Testis (tissue), 3 donors: ENCODE data around the gene TKFC. TPM values are rescaled to one million over a fixed set of nuclear protein-coding genes. Genes with fewer than 3 reads are reported as not detected.
A peak's percentile ranks its signal among the peaks of the same experiment; 100 is the strongest.
"Not testable (repeated sequence)": the region's sequence is repeated elsewhere in the genome, so short reads cannot be mapped to it uniquely, and the experiment has no call there.

ENCODE experiments used
- DNase-seq: peaks from one replicate; pipeline ENCODE4 v3.0.0-alpha.2; 2019
- H3K27ac ChIP-seq, 2 donors: fragments of 200-600 bp; sonication (generic); one replicate each; pipeline ENCODE4 v1.5.1; 2019
- H3K27me3 ChIP-seq: fragments of 200-600 bp; sonication (generic); one replicate; pipeline ENCODE4 v1.5.1; 2019
- H3K36me3 ChIP-seq: fragments of 200-600 bp; sonication (generic); one replicate; pipeline ENCODE4 v1.5.1; 2017; ENCODE audit warnings: low read depth; ENCODE audit errors: missing control alignments
- H3K4me1 ChIP-seq: fragments of 200-600 bp; sonication (generic); one replicate; pipeline ENCODE4 v1.5.1; 2019
- H3K4me3 ChIP-seq, 2 donors: fragments of 200-600 bp; sonication (generic); one replicate each; pipeline ENCODE4 v1.5.1; 2017 to 2019
- H3K9me3 ChIP-seq: fragments of 200-600 bp; sonication (generic); one replicate; pipeline ENCODE4 v1.5.1; 2017
- CTCF ChIP-seq, 3 experiments: fragments of 450-650 bp in 2 of 3; fragments of 200-600 bp in 1 of 3; sonication (generic) in 1 of 3; IDR thresholded peaks; one replicate each; pipeline ENCODE4 v1.5.1; 2016 to 2019; ENCODE audit warnings: antibody characterized with exemption in 3 of 3, mild to moderate bottlenecking in 2 of 3, moderate library complexity in 1 of 3
- POLR2A ChIP-seq: fragments of 450-650 bp; IDR thresholded peaks from one replicate; pipeline ENCODE4 v1.6.1; 2017; ENCODE audit warnings: antibody characterized with exemption, mild to moderate bottlenecking, moderate library complexity
- WGBS, 2 donors: methylation state at CpG; one replicate each; pipeline ENCODE4 v1.1.5; 2018; 5-methylcytosine and 5-hydroxymethylcytosine counted together
- intact Hi-C: fragments of 100-400 bp; cut with DNase I; formaldehyde crosslinking; loops from one replicate; pipeline ENCODE4 v1.15.1; 2023; ENCODE audit warnings: low total_unique reads
- polyA plus RNA-seq: library from polyadenylated mRNA; stranded (reverse); fragments of 350-450 nt; fragmentation: Illumina TruSeq; extraction: RNeasy Lipid Tissue Mini Kit (QIAGEN cat#74804); gene quantifications from one replicate; pipeline ENCODE4 v1.2.3, GENCODE V29; 2014; ENCODE audit warnings: low read depth, low replicate concordance; ENCODE audit not compliant: insufficient read depth
- total RNA-seq, 2 donors: library from RNA; depleted of rRNA; stranded (reverse); fragments of >200 nt; gene quantifications; one replicate each; pipeline ENCODE4 v1.2.3, GENCODE V29; 2016

Gene TKFC
- total and polyA plus RNA-seq, 3 donors from 2014 or later, result 90.1 to 159 (median 121) TPM

- DNase-seq, result no peak
- 93 to 96% methylated on average over 6 of the region's 6 CpGs for WGBS, 2 donors
- Histone ChIP-seq H3K4me3 (no peak overlapping the region), H3K27ac (no peak overlapping the region), H3K27me3 (no peaks in the 10 kb centered on the region), H3K36me3 (no peaks in the 10 kb centered on the region), H3K4me1 (no peaks in the 10 kb centered on the region), H3K9me3 (no peaks in the 10 kb centered on the region)
- intact Hi-C loops, result no loop called here
- TF ChIP-seq CTCF (IDR thresholded peaks at IDR 0.05), result no peak
- TF ChIP-seq POLR2A, result no peak
Observed at GRCh38 chr11:61377461-61378160, 44.6 kb downstream of the TKFC start.

GRCh38 chr11:61378713-61379313 lies 45.8 kb downstream of the TKFC start:
- 84 to 88% methylated on average over 5 of the region's 5 CpGs for WGBS, 2 donors
- intact Hi-C loops, result no loop called here
- Histone ChIP-seq H3K4me1 (no peaks in the 10 kb centered on the region), H3K4me3 (no peak overlapping the region), H3K27ac (no peak overlapping the region), H3K36me3 (no peaks in the 10 kb centered on the region), H3K27me3 (no peaks in the 10 kb centered on the region), H3K9me3 (no peaks in the 10 kb centered on the region)
- no peak for TF ChIP-seq POLR2A
- DNase-seq, result peak; percentile 54

- Histone ChIP-seq H3K36me3 (no peaks in the 10 kb centered on the region), H3K4me3 (peak overlapping the region in 1 of 2 donors; percentile 10), H3K9me3 (no peaks in the 10 kb centered on the region), H3K27ac (no peak overlapping the region), H3K4me1 (no peaks in the 10 kb centered on the region), H3K27me3 (no peaks in the 10 kb centered on the region)
- no peak for TF ChIP-seq POLR2A
- TF ChIP-seq CTCF (IDR thresholded peaks at IDR 0.05), result no peak
- WGBS, 2 donors, result 71 to 87% methylated on average over 9 of the region's 9 CpGs
- intact Hi-C loops, result no loop called here
- DNase-seq, result no peak
Observed at GRCh38 chr11:61380884-61381283, 47.9 kb downstream of the TKFC start.

GRCh38 chr11:61383859-61384258 lies 50.8 kb downstream of the TKFC start:
- WGBS, 2 donors, result 94 to 97% methylated on average over 5 of the region's 5 CpGs
- H3K27ac ChIP-seq, H3K9me3 ChIP-seq, H3K27me3 ChIP-seq, intact Hi-C loops, H3K4me1 ChIP-seq, H3K36me3 ChIP-seq, DNase-seq, H3K4me3 ChIP-seq: not testable (repeated sequence)

GRCh38 chr11:61384271-61385242 lies 51.5 kb downstream of the TKFC start:
- intact Hi-C loops, result loop anchor here (5.0 kb wide), 1 partner anchor 47 kb away; no protein-coding TSS in a partner anchor
- Histone ChIP-seq H3K27me3 (no peaks in the 10 kb centered on the region), H3K4me3 (no peak overlapping the region), H3K4me1 (no peaks in the 10 kb centered on the region), H3K9me3 (no peaks in the 10 kb centered on the region), H3K36me3 (no peaks in the 10 kb centered on the region), H3K27ac (no peak overlapping the region)
- TF ChIP-seq CTCF (IDR thresholded peaks at IDR 0.05) (peak in 2 of 3 experiments; percentile 14 to 20), POLR2A (no peak)
- DNase-seq, result peak; percentile 42
- WGBS, 2 donors, result 85 to 92% methylated on average over 15 of the region's 15 CpGs
